K562 (cell line): Measurements from ENCODE around the gene OR51V1. TPM values are rescaled to one million over a fixed set of nuclear protein-coding genes. Genes with fewer than 3 reads are reported as not detected.

Experiments used
- ATAC-seq: fragments of 200-7000 bp; cut with Tn5 transposase; 3 replicates; pipeline ENCODE4 v1.9.1; 2020; ENCODE audit warnings: moderate library complexity
- BruUV-seq: library from RNA; stranded (reverse); fragments of 400-500 nt; replicated peaks from 2 replicates; lab custom pipeline; 2021; lab: Mats Ljungman, UMichigan
- CTCF ChIA-PET: fragments of 300-600 bp; formaldehyde crosslinking; extraction: SDS; loops from one replicate; lab custom pipeline; 2021; ENCODE audit warnings: low intra/inter-chr PET ratio; lab: Yijun Ruan, JAX
- POLR2A ChIA-PET: fragments of 300-600, 350-650 bp; sonication (Branson Sonifier 250); formaldehyde crosslinking; extraction: SDS; loops from one replicate; lab custom pipeline; 2021; ENCODE audit warnings: antibody characterized with exemption, inconsistent platforms; lab: Yijun Ruan, JAX
- DNase-seq, 4 experiments: peaks; one replicate each; pipeline versions ENCODE4 v3.0.0 to v3.0.0-alpha.2; 2011 to 2018; ENCODE audit warnings: low spot score in 3 of 4, mixed read lengths in 3 of 4; ENCODE audit errors: extremely low read depth in 1 of 4
- FAIRE-seq: peaks from 2 replicates; lab custom pipeline; 2011; peaks lifted over from hg19 to GRCh38; lab: Jason Lieb, UNC
- H2AFZ ChIP-seq: 2 replicates; pipeline ENCODE4 v1.6.0; 2011; ENCODE audit warnings: low read depth, low read length, control low read depth, inconsistent platforms
- H3K27ac ChIP-seq: fragments of 200-600 bp; 3 replicates; pipeline ENCODE4 v1.8.0; 2011; ENCODE audit warnings: low read depth, mild to moderate bottlenecking, control low read depth, inconsistent platforms, low read length, moderate library complexity, mixed read lengths; ENCODE audit errors: extremely low read depth
- H3K27me3 ChIP-seq, 2 experiments: fragments of 300-600 bp in 1 of 2; 2 replicates in 1 of 2; 3 replicates in 1 of 2; pipeline versions ENCODE4 v1.6.0 to v1.8.0; 2011; ENCODE audit warnings: inconsistent platforms in 2 of 2, low read length in 2 of 2, mild to moderate bottlenecking in 1 of 2, mixed read lengths in 1 of 2, moderate library complexity in 1 of 2; ENCODE audit not compliant: control insufficient read depth in 2 of 2, insufficient read depth in 2 of 2
- H3K36me3 ChIP-seq: fragments of 300-600 bp; 3 replicates; pipeline ENCODE4 v1.8.0; 2011; ENCODE audit warnings: mild to moderate bottlenecking, low read length, inconsistent platforms; ENCODE audit not compliant: control insufficient read depth, insufficient read depth
- H3K4me1 ChIP-seq, 2 experiments: fragments of 200-600 bp in 1 of 2; replicated peaks in 1 of 2; 2 replicates in 1 of 2; 3 replicates in 1 of 2; pipeline versions ENCODE4 v1.5.1 to v1.8.0; 2011; ENCODE audit warnings: inconsistent platforms in 2 of 2, low read length in 2 of 2, mild to moderate bottlenecking in 1 of 2, mixed read lengths in 1 of 2, moderate library complexity in 1 of 2; ENCODE audit not compliant: control insufficient read depth in 2 of 2, insufficient read depth in 2 of 2
- H3K4me2 ChIP-seq: 2 replicates; pipeline ENCODE4 v1.6.1; 2011; ENCODE audit warnings: low read length, control low read depth, inconsistent platforms, mixed read lengths; ENCODE audit not compliant: insufficient read depth
- H3K4me3 ChIP-seq: fragments of 200-600 bp; sonication (generic), shearing (Covaris generic); 2 replicates; pipeline ENCODE4 v1.5.1; 2016; ENCODE audit warnings: control low read depth, inconsistent platforms
- H3K79me2 ChIP-seq: fragments of 200-600 bp; 3 replicates; pipeline ENCODE4 v1.8.0; 2011; ENCODE audit warnings: low read length, inconsistent platforms; ENCODE audit not compliant: control insufficient read depth, insufficient read depth
- H3K9ac ChIP-seq, 2 experiments: 2 replicates each; pipeline versions ENCODE4 v1.6.0 to v1.6.1; 2011; ENCODE audit warnings: low read depth in 2 of 2, low read length in 2 of 2, control low read depth in 1 of 2, inconsistent platforms in 1 of 2, mild to moderate bottlenecking in 1 of 2, mixed read lengths in 1 of 2; ENCODE audit not compliant: insufficient read depth in 1 of 2
- H3K9me1 ChIP-seq: one replicate; pipeline ENCODE4 v1.6.0; 2011; ENCODE audit warnings: inconsistent platforms, mild to moderate bottlenecking, low read length, moderate library complexity; ENCODE audit not compliant: control insufficient read depth, insufficient read depth
- H3K9me3 ChIP-seq: replicated peaks from 2 replicates; pipeline ENCODE4 v1.5.1; 2011; ENCODE audit warnings: low read depth, low read length, inconsistent platforms; ENCODE audit not compliant: control insufficient read depth, insufficient read depth
- H4K20me1 ChIP-seq: replicated peaks from 2 replicates; pipeline ENCODE4 v1.6.1; 2011; ENCODE audit warnings: low read length, inconsistent platforms, mixed read lengths; ENCODE audit not compliant: control insufficient read depth, insufficient read depth
- ATF7 ChIP-seq: fragments of 450-650 bp; IDR thresholded peaks from 2 replicates; pipeline ENCODE4 v1.7.1; 2014; ENCODE audit warnings: mild to moderate bottlenecking, moderate library complexity
- CBFB ChIP-seq: sonication (generic); formaldehyde crosslinking; IDR thresholded peaks from 2 replicates; pipeline ENCODE4 v1.4.0; 2020; ENCODE audit warnings: mild to moderate bottlenecking, missing genetic modification reagents
- FOXA3 ChIP-seq, 2 experiments: fragments of 450-650 bp in 1 of 2; sonication (generic) in 1 of 2; formaldehyde crosslinking; IDR thresholded peaks in 1 of 2; conservative IDR thresholded peaks in 1 of 2; 2 replicates each; pipeline versions ENCODE4 v1.4.0 to v1.8.0; 2020 to 2022; ENCODE audit warnings: mild to moderate bottlenecking in 2 of 2, missing genetic modification reagents in 1 of 2
- MBD2 ChIP-seq: sonication (generic); IDR thresholded peaks from 2 replicates; pipeline ENCODE4 v1.6.1; 2016; ENCODE audit warnings: low read depth, borderline replicate concordance
- RAD21 ChIP-seq, 2 experiments: fragments of 250-450 bp in 1 of 2; fragments of 450-650 bp in 1 of 2; sonication (Bioruptor Pico) in 1 of 2; formaldehyde crosslinking in 1 of 2; IDR thresholded peaks in 1 of 2; conservative IDR thresholded peaks in 1 of 2; 2 replicates each; pipeline versions ENCODE4 v1.4.0 to v1.8.0; 2020 to 2022; ENCODE audit warnings: mild to moderate bottlenecking in 2 of 2, moderate library complexity in 1 of 2
- SMARCA4 ChIP-seq: fragments of 450-650 bp; IDR thresholded peaks from 2 replicates; pipeline ENCODE4 v1.6.1; 2016
- TEAD4 ChIP-seq, 2 experiments: sonication (generic) in 1 of 2; formaldehyde crosslinking in 1 of 2; IDR thresholded peaks; 2 replicates each; pipeline versions ENCODE4 v1.6.1 to v1.8.0; 2012 to 2022; ENCODE audit warnings: borderline replicate concordance in 1 of 2, inconsistent platforms in 1 of 2, low read length in 1 of 2, mild to moderate bottlenecking in 1 of 2, missing genetic modification reagents in 1 of 2
- U2AF1 ChIP-seq: fragments of 200-400 bp; formaldehyde crosslinking; optimal IDR thresholded peaks from 2 replicates; pipeline ENCODE3; 2017; ENCODE audit warnings: mild to moderate bottlenecking, low read depth, low read length, moderate library complexity
- ZNF212 ChIP-seq: fragments of 450-650 bp; formaldehyde crosslinking; IDR thresholded peaks from 2 replicates; pipeline ENCODE4 v1.4.0; 2020; ENCODE audit warnings: mild to moderate bottlenecking
- WGBS: fragments of 100-300 bp; shearing (Covaris generic); methylation state at CpG from one replicate; pipeline ENCODE4 v1.1.6; 2016; ENCODE audit warnings: low coverage, mixed read lengths; ENCODE audit not compliant: insufficient coverage; ENCODE audit errors: missing lambda C conversion rate; 5-methylcytosine and 5-hydroxymethylcytosine counted together
- in situ Hi-C: fragments of 300-500 bp; cut with MboI; formaldehyde crosslinking; loops from 4 replicates; pipeline ENCODE4 v1.15.0; 2018; ENCODE audit warnings: inconsistent platforms, mixed read lengths
- intact Hi-C: fragments of 100-400 bp; cut with micrococcal nuclease; formaldehyde crosslinking; loops from 2 replicates; pipeline ENCODE4 v1.14.2; 2022
- polyA plus RNA-seq, 8 experiments: library from polyadenylated mRNA; depleted of rRNA in 4 of 8; stranded (reverse) in 5 of 8; unstranded in 3 of 8; fragments of >200 nt; fragmentation: Nextera tagmentation in 2 of 8; fragmentation: Illumina TruSeq in 1 of 8; extraction: Ambion mirVana in 2 of 8; extraction: Trizol in 1 of 8; gene quantifications; 2 replicates each; pipeline versions ENCODE4 v1.2.1 to v1.2.3, GENCODE V29; 2011 to 2014; ENCODE audit warnings: inconsistent platforms in 1 of 8, missing spikeins in 1 of 8
- total RNA-seq, 7 experiments: library from RNA; depleted of rRNA in 6 of 7; stranded (reverse); fragments of >200 nt in 6 of 7; fragmentation: Illumina TruSeq in 2 of 7; extraction: Trizol in 2 of 7; gene quantifications; 2 replicates each; pipeline versions ENCODE4 v1.2.1 to v1.2.3, GENCODE V29; 2011 to 2021; ENCODE audit warnings: low replicate concordance in 1 of 7
- TF ChIP-seq, protein P1 (sequence below), 2 experiments: fragments of 450-650 bp; formaldehyde crosslinking in 1 of 2; IDR thresholded peaks; 2 replicates each; pipeline versions ENCODE4 v1.4.0 to v1.6.1; 2014 to 2020; ENCODE audit warnings: mild to moderate bottlenecking in 2 of 2, borderline replicate concordance in 1 of 2, low read depth in 1 of 2
- TF ChIP-seq, protein P2 (sequence below), 3 experiments: IDR thresholded peaks in 2 of 3; conservative IDR thresholded peaks in 1 of 3; 2 replicates each; pipeline ENCODE4 v1.5.1; 2011 to 2012; ENCODE audit warnings: low read length in 3 of 3, mild to moderate bottlenecking in 3 of 3, control low read depth in 2 of 3, improper control_type of control experiment in 1 of 3, inconsistent platforms in 1 of 3, low read depth in 1 of 3, mixed read lengths in 1 of 3, moderate library complexity in 1 of 3; ENCODE audit not compliant: insufficient read depth in 2 of 3

Gene OR51V1
- total and polyA plus RNA-seq, 9 of the 15 experiments (the other 6 are each of a cell fraction or from before 2014, with no cell fraction given): not detected

DNA sequence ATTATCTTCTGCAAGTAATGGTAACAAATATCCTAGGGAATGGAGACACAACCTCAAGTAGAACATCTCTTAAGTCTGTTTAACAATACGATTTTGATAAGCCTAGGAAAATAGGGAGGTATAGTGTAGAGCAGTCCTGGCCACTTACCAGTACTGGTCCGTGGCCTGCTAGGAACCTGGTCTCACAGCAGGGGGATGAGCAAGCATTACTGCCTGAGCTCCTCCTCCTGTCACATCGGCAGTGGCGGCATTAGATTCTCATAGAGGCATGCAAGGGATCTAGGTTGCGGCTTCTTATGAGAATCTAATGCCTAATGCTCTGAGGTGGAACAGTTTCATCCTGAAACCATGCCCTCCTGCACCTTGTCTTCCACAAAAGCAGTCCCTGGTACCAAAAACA, 4.4 kb downstream of the OR51V1 start:
- intact Hi-C loops (loop anchor here (2.0 kb wide), 1 partner anchor 71 kb away; no protein-coding TSS in a partner anchor), in situ Hi-C loops (no loop called here)
- Histone ChIP-seq H3K4me1 (peaks cover 6 to 18% of the 10 kb centered on the region in 2 experiments; a peak in 4 of 5 replicates), H3K79me2 (no peaks in the 10 kb centered on the region), H3K4me2 (peak overlapping the region; percentile 67), H4K20me1 (no peaks in the 10 kb centered on the region), H3K9ac (peak overlapping the region in 1 of 2 experiments; percentile 24; a peak in 2 of 4 replicates), H3K36me3 (no peaks in the 10 kb centered on the region), H3K27ac (peak overlapping the region; percentile 41; the same call in 1 of the 3 replicates), H3K9me1 (no peaks in the 10 kb centered on the region), H2AFZ (peak overlapping the region; percentile 88), H3K9me3 (no peaks in the 10 kb centered on the region), H3K27me3 (no peaks in the 10 kb centered on the region), H3K4me3 (no peak overlapping the region)
- ATAC-seq (peak; percentile 98), FAIRE-seq (peak; percentile 90), DNase-seq (peak; percentile 35 to 86 (median 54))
- CTCF ChIA-PET: interaction anchor here (0.6 to 0.8 kb wide), 2 partner anchors 72 to 365 kb away, joined by 3 read pairs; no protein-coding TSS in a partner anchor
- POLR2A ChIA-PET: interaction anchor here (0.5 to 1.0 kb wide), 6 partner anchors 12 to 309 kb away, joined by 3 to 4 read pairs (median 3); no protein-coding TSS in a partner anchor
- no TSS peak for BruUV-seq
- 5% methylated on average over 5 of the region's 5 CpGs for WGBS
- no peak for TF ChIP-seq CBFB
- no peak for TF ChIP-seq FOXA3 (CRISPR knock-in tag; conservative IDR thresholded peaks at IDR 0.05 in 1 of 2, IDR thresholded peaks at IDR 0.05 in 1 of 2)
- TF ChIP-seq RAD21 (CRISPR knock-in tag; conservative IDR thresholded peaks at IDR 0.05 in 1 of 2, IDR thresholded peaks at IDR 0.05 in 1 of 2): peak in 1 of 2 experiments; percentile 41; a peak in 2 of 4 replicates
- 0 out of 2 replicates have a peak, but pooled peaks have one; percentile 11 for TF ChIP-seq TEAD4 (IDR thresholded peaks at IDR 0.05; ENCODE audit: low read length)
- TF ChIP-seq TEAD4 (CRISPR knock-in tag; IDR thresholded peaks at IDR 0.05; ENCODE audit: borderline replicate concordance): no peak
- TF ChIP-seq U2AF1: no peak
- no peak for TF ChIP-seq MBD2
- TF ChIP-seq, protein P1, sequence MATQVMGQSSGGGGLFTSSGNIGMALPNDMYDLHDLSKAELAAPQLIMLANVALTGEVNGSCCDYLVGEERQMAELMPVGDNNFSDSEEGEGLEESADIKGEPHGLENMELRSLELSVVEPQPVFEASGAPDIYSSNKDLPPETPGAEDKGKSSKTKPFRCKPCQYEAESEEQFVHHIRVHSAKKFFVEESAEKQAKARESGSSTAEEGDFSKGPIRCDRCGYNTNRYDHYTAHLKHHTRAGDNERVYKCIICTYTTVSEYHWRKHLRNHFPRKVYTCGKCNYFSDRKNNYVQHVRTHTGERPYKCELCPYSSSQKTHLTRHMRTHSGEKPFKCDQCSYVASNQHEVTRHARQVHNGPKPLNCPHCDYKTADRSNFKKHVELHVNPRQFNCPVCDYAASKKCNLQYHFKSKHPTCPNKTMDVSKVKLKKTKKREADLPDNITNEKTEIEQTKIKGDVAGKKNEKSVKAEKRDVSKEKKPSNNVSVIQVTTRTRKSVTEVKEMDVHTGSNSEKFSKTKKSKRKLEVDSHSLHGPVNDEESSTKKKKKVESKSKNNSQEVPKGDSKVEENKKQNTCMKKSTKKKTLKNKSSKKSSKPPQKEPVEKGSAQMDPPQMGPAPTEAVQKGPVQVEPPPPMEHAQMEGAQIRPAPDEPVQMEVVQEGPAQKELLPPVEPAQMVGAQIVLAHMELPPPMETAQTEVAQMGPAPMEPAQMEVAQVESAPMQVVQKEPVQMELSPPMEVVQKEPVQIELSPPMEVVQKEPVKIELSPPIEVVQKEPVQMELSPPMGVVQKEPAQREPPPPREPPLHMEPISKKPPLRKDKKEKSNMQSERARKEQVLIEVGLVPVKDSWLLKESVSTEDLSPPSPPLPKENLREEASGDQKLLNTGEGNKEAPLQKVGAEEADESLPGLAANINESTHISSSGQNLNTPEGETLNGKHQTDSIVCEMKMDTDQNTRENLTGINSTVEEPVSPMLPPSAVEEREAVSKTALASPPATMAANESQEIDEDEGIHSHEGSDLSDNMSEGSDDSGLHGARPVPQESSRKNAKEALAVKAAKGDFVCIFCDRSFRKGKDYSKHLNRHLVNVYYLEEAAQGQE (IDR thresholded peaks at IDR 0.05; ENCODE audit: borderline replicate concordance): peak; percentile 20; the same call in 1 of the 2 replicates
- TF ChIP-seq, protein P1 (CRISPR knock-in tag; IDR thresholded peaks at IDR 0.05; ENCODE audit: low read depth): no peak
- TF ChIP-seq ZNF212 (CRISPR knock-in tag): no peak
- peak; percentile 19; the same call in 1 of the 2 replicates for TF ChIP-seq ATF7
- TF ChIP-seq SMARCA4: peak; percentile 30; the same call in 1 of the 2 replicates
- TF ChIP-seq, protein P2, sequence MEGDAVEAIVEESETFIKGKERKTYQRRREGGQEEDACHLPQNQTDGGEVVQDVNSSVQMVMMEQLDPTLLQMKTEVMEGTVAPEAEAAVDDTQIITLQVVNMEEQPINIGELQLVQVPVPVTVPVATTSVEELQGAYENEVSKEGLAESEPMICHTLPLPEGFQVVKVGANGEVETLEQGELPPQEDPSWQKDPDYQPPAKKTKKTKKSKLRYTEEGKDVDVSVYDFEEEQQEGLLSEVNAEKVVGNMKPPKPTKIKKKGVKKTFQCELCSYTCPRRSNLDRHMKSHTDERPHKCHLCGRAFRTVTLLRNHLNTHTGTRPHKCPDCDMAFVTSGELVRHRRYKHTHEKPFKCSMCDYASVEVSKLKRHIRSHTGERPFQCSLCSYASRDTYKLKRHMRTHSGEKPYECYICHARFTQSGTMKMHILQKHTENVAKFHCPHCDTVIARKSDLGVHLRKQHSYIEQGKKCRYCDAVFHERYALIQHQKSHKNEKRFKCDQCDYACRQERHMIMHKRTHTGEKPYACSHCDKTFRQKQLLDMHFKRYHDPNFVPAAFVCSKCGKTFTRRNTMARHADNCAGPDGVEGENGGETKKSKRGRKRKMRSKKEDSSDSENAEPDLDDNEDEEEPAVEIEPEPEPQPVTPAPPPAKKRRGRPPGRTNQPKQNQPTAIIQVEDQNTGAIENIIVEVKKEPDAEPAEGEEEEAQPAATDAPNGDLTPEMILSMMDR (IDR thresholded peaks at IDR 0.05 in 2 of 3, conservative IDR thresholded peaks at IDR 0.05 in 1 of 3; ENCODE audit: insufficient read depth in 2 of 3, low read depth in 1 of 3, low read length in 3 of 3): peak; percentile 8 to 24 (median 18); a peak in 1 of 6 replicates
